HFFc6 (cell line): Measurements from ENCODE around the gene TMBIM4. TPM values are rescaled to one million over a fixed set of nuclear protein-coding genes. Genes with fewer than 3 reads are reported as not detected.

Source experiments
- DNase-seq: peaks from one replicate; pipeline ENCODE4 v3.0.0-alpha.2; 2018
- H3K27ac Mint-ChIP-seq: 2 replicates; pipeline ENCODE4 v1.8.0; 2020; ENCODE audit warnings: mild to moderate bottlenecking, mixed read lengths
- H3K27me3 Mint-ChIP-seq: 2 replicates; pipeline ENCODE4 v1.8.0; 2021; ENCODE audit warnings: mild to moderate bottlenecking, moderate library complexity, mixed read lengths; ENCODE audit not compliant: insufficient read depth
- H3K36me3 Mint-ChIP-seq: 2 replicates; pipeline ENCODE4 v1.8.0; 2021; ENCODE audit warnings: low read depth, mixed read lengths
- H3K4me1 Mint-ChIP-seq: 2 replicates; pipeline ENCODE4 v1.8.0; 2020; ENCODE audit warnings: low read depth, mixed read lengths
- H3K4me3 Mint-ChIP-seq: 2 replicates; pipeline ENCODE4 v1.8.0; 2020; ENCODE audit warnings: mild to moderate bottlenecking, moderate library complexity, mixed read lengths
- H3K9me3 Mint-ChIP-seq: 2 replicates; pipeline ENCODE4 v1.8.0; 2020; ENCODE audit warnings: mild to moderate bottlenecking, mixed read lengths
- total RNA-seq, 6 experiments: library from RNA; stranded (reverse); fragmentation: NEBNext Ultra II Directional; extraction: Animal tissue kit (Norgen Biotek cat#: 25700); gene quantifications; 2 replicates in 1 of 6; 3 replicates in 5 of 6; pipeline ENCODE4 v1.2.3, GENCODE V29; 2021
- TF ChIP-seq, protein P1 (sequence below): fragments of 200-600 bp; sonication (generic); IDR thresholded peaks from 2 replicates; pipeline ENCODE4 v1.5.0; 2021; ENCODE audit warnings: antibody characterized with exemption, mild to moderate bottlenecking

TMBIM4 gene
- total RNA-seq, 6 experiments from 2014 or later: 92.3 to 112 (median 104) TPM

DNA sequence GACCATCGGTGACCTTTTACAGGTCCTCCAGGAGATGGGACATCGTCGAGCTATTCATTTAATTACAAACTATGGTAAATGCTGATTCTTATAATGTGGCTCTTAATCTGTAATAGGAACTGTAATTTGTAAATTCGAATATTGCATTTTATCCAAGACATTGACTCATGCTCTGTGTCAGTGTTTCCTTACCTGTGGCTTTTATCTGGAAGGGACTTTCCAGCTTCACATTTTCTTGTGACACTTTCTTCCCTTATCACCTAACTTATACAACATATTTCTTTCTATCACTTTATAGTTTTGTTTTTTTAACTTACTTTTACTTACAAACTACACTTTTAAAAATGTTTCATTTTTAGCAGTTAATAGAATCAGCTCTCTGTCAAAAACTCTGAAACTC, 34.0 kb upstream of the TMBIM4 start:
- Mint-ChIP-seq H3K9me3 (peaks cover 5% of the 10 kb centered on the region; the same call in 1 of the 2 replicates), H3K4me3 (no peak overlapping the region), H3K27ac (no peak overlapping the region), H3K36me3 (peaks cover 8% of the 10 kb centered on the region; the same call in 1 of the 2 replicates), H3K4me1 (no peaks in the 10 kb centered on the region), H3K27me3 (peaks cover 6% of the 10 kb centered on the region; the same call in 1 of the 2 replicates)
- TF ChIP-seq, protein P1, sequence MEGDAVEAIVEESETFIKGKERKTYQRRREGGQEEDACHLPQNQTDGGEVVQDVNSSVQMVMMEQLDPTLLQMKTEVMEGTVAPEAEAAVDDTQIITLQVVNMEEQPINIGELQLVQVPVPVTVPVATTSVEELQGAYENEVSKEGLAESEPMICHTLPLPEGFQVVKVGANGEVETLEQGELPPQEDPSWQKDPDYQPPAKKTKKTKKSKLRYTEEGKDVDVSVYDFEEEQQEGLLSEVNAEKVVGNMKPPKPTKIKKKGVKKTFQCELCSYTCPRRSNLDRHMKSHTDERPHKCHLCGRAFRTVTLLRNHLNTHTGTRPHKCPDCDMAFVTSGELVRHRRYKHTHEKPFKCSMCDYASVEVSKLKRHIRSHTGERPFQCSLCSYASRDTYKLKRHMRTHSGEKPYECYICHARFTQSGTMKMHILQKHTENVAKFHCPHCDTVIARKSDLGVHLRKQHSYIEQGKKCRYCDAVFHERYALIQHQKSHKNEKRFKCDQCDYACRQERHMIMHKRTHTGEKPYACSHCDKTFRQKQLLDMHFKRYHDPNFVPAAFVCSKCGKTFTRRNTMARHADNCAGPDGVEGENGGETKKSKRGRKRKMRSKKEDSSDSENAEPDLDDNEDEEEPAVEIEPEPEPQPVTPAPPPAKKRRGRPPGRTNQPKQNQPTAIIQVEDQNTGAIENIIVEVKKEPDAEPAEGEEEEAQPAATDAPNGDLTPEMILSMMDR: no peak
- no peak for DNase-seq

DNA sequence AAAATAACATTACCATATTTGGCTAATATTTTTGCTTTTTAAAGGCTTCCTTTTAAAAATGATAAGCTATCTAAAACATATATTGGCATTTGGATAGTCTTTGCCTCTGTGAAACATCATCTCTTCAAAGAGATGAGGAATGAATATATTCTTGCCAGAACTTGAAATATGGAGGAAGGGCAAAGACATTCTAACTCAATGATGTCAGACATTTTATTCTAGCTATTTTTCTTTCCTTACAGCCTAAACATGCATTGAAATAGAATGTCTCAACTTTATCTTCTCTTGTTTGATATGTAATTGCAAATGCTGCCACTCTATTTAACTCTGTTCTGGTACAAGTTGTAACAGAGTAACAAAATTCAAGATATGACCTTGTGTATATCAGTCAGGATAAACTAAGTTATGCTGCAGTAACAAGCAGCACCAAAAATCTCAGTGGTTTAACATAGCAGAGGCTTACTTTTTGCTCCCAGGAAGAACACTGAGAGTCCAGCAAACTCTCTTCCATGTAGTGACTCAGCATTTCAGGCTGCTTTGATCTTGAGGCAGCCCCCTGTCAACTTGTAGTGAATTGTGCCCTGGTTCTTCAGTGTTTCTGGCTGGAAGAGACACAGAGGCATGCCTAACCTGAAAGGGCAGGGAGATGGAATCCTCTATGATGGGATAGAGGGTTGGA, 30.2 kb upstream of the TMBIM4 start:
- no peak for DNase-seq
- Mint-ChIP-seq H3K27me3 (peaks cover 6% of the 10 kb centered on the region; the same call in 1 of the 2 replicates), H3K4me3 (no peak overlapping the region), H3K27ac (no peak overlapping the region), H3K4me1 (peaks cover 20% of the 10 kb centered on the region), H3K36me3 (peaks cover 6% of the 10 kb centered on the region; the same call in 1 of the 2 replicates), H3K9me3 (peaks cover 5% of the 10 kb centered on the region; the same call in 1 of the 2 replicates)
- TF ChIP-seq, protein P1: no peak

DNA sequence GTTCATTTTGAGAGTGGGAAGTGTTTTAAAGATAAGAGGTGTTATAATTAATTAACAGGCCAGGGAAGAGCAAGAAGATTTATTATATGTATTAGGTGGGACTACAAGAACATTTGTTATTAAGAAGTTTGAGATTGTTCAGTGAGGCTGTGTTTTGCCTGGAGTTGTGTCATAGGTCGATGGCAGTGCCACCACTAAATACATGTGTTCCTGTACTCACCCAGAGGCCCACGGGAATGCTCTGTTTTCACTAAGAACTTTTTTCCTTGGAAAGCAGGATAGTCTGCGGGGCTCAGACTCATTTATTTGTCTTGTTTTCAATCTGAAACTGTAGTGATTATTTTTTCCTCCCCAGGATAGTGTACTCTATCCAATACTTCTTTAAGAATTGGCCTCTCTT, 29.3 kb upstream of the TMBIM4 start:
- H3K27ac Mint-ChIP-seq: no peak overlapping the region
- H3K9me3 Mint-ChIP-seq: peaks cover 5% of the 10 kb centered on the region; the same call in 1 of the 2 replicates
- TF ChIP-seq, protein P1: no peak
- no peak overlapping the region for H3K4me3 Mint-ChIP-seq
- DNase-seq: no peak
- peaks cover 9% of the 10 kb centered on the region; the same call in 1 of the 2 replicates for H3K36me3 Mint-ChIP-seq
- H3K27me3 Mint-ChIP-seq: peaks cover 10% of the 10 kb centered on the region
- H3K4me1 Mint-ChIP-seq: peaks cover 20% of the 10 kb centered on the region

DNA sequence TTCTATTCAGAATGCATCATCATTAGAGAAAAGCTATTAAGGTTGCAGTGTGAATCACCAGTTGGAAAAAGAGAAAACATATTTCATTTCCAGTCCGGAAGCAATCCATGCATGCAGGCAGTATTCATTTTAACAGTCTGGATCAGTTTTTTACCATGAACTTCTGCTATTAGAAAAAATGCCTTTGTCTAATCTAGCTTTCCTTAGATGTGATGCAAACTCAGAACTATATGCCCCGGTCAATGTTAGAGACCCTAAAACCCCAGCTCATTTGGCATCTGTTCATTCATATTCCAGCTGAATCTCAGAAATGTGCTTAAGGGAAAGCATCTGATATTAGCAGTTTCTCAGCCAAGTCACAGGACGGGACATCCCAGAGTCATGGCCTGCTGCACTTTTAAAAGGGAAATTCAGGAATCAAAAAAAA, 27.7 kb upstream of the TMBIM4 start:
- Mint-ChIP-seq H3K4me1 (peaks cover 20% of the 10 kb centered on the region), H3K36me3 (peaks cover 9% of the 10 kb centered on the region; the same call in 1 of the 2 replicates), H3K4me3 (peak overlapping the region; percentile 68), H3K27me3 (peaks cover 11% of the 10 kb centered on the region), H3K27ac (peak overlapping the region; percentile 52; the same call in 1 of the 2 replicates), H3K9me3 (peaks cover 5% of the 10 kb centered on the region; the same call in 1 of the 2 replicates)
- TF ChIP-seq, protein P1: no peak
- DNase-seq: no peak

DNA sequence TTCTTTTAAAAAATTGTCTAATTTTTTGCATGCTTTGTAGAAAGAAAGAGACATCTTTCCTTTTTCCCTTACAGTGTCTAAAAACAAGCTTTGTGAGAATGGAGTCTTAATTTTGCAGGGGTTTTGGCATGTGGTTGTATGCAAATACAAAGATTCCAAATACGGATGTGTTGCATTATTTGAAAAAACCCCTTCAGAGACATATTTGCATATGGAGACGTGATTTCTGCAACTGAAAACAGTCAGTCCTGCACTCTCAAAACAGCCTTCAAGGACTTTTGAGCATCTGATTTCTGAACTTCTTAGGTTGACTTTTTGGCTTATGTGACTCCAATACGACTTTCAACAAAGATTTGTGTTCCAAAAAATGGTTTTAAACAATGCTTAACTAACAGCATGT, 27.0 kb upstream of the TMBIM4 start:
- Mint-ChIP-seq H3K27ac (peak overlapping the region; percentile 52; the same call in 1 of the 2 replicates), H3K27me3 (peaks cover 10% of the 10 kb centered on the region), H3K4me3 (peak overlapping the region; percentile 68), H3K9me3 (peaks cover 5% of the 10 kb centered on the region; the same call in 1 of the 2 replicates), H3K4me1 (peaks cover 20% of the 10 kb centered on the region), H3K36me3 (peaks cover 9% of the 10 kb centered on the region; the same call in 1 of the 2 replicates)
- TF ChIP-seq, protein P1: no peak
- DNase-seq: no peak
